GM19239 (cell line): Measurements from ENCODE around the gene GOLIM4.
"Not testable (repeated sequence)": the region's sequence is repeated elsewhere in the genome, so short reads cannot be mapped to it uniquely, and the experiment has no call there.

Source experiments
- DNase-seq: peaks from one replicate; pipeline ENCODE4 v3.0.0; 2011; ENCODE audit warnings: low spot score; ENCODE audit not compliant: insufficient read length
- FAIRE-seq: peaks from 2 replicates; lab custom pipeline; 2011; peaks lifted over from hg19 to GRCh38; lab: Jason Lieb, UNC

The GOLIM4 gene

DNA sequence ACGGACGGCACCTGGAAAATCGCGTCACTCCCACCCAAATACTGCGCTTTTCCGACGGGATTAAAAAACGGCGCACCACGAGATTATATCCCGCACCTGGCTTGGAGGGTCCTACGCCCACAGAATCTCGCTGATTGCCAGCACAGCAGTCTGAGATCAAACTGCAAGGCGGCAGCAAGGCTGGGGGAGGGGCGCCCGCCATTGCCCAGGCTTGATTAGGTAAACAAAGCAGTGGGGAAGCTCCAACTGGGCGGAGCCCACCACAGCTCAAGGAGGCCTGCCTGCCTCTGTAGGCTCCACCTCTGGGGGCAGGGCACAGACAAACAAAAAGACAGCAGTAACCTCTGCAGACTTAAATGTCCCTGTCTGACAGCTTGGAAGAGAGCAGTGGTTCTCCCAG is 84.4 kb downstream of the GOLIM4 start:
- not testable (repeated sequence) for FAIRE-seq, DNase-seq

DNA sequence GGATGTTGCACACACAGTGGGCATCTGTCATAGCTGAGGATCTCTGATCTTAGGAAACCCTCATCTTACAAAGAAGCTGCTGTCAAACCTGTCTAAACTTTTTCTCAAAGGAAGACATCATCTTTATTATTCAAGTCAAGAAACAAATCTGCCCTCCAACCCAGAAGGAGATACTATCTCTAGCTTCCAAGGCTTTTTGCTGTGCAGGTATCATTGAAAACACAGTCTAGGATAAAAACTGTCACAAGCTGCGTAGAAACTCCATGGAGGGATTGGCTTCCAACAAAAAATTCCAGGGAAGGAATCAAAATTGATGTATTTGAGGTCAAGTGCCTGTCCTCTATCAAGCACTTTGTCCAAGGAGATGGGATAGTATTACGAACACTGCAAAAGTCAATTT is 89.1 kb downstream of the GOLIM4 start:
- DNase-seq (no peak), FAIRE-seq (no peak)

DNA sequence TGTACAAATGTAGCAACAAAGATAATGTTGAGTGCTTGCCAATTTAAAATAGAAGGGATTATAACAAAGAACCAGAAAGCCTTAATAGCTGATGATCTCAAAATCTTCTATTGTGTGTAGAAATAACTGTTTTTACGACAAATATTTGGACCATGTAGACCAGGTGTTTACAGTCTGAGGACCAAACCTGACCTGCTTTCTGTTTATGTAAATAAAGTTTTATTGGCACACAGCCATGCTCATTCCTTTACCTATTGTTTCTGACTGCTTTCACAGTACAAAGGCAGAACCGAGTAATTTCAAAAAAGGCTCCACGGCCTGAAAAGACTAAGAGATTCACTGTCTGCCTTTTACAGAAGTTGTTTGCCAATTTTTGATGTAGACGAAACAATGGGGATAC is 91.8 kb downstream of the GOLIM4 start:
- DNase-seq = no peak
- FAIRE-seq = no peak

DNA sequence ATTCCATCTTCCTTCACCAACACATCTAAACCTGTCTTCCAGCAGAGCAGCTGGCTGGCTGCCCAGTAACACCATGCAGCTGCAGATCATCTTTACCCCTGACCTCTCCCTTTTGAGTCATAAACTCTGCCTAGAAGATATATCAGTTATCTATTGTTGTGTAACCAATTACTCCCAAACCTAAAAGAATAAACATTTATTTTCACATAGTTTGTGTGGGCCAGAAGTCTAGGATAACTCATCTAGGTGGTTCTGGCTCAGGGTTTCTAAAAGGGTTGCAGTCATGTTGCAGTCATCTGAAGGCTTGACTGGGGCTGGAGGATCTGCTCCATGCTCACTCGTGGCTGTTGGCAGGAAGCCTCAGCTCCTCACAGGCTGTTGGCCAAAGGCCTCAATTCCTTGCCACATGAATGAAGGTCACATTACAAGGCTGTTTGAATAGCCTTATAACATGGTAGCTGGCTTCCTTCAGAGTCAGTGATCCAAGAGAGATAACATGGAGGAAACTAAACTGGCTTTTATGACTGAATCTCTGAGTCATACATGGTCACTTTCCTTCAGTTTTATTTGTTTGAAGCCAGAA is 92.8 kb downstream of the GOLIM4 start:
- no peak for FAIRE-seq

DNA sequence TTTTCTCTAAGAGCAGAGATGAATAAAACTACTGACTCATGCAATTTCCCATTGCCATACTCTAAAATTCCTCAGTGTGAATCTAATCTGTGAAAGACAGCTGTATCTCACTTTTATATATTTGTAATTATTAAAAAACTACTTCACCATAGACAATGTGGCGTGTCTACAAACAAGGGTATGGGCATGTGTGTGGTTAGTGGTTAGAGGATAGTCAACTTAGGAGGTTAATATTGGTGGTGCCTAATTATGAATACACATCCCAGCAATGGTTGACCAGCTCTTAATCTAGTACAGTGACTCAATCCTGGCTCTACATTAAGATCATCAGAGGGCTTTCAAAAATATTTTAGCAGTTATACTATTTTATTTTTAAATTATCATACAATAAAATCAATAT is 94.5 kb downstream of the GOLIM4 start:
- DNase-seq (no peak), FAIRE-seq (no peak)

More for the DNA sequence above, 92.8 kb downstream of the GOLIM4 start:
- no peak for DNase-seq

DNA sequence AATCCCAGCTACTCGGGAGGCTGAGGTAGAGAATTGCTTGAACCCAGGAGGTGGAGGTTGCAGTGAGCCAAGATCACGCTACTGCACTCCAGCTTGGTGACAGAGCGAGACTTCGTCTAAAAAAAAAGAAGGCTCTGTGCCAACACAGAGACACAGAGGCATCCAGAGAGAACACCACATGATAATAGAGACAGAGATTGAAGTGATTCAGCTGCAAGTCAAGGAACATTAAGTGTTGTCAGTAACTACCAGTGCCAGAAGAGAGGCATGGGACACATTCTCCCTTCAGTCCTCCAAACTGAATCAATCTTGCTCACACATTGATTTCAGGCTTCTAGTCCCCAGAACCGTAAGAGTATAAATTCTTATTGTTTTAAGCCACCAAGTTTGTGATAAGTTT is 97.5 kb downstream of the GOLIM4 start:
- DNase-seq = no peak
- FAIRE-seq = no peak

DNA sequence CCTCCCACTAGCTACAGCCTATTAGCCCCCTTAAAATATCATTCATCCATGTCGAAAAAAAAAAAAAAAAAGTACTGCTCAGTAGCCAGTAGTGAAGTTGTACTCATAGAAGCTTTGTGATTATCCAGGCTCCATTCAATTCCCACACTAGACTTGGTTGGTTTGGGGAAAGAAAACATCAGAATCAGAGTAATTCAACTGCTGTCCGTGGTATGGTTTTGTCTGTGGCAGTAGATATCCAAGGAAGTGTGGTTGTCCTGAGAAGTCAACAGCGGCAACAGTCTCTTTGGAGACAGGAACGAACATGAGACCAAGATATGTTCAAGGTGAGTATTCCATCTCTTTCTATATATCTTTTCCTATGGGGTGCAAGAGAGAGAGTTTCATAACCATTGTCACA is 99.2 kb downstream of the GOLIM4 start:
- FAIRE-seq (no peak), DNase-seq (no peak)

DNA sequence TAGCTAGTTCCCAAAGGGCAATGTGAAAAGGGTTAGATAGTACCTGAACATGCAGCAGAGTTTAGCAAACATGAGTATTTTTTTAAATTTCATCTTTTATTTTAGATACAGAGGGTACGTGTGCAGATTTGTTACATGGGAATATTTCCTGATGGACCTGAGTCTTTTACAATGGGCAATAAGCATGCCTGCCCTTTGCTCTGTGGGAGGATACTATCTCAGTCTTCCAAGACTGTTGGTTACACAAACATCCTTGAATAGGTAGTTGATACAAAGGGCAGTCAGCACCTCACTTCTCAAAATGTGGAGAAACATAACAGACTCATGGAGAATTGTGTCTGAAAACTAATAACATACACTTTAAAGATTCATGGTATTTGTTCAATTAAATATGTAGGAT is 103.3 kb downstream of the GOLIM4 start:
- FAIRE-seq (no peak), DNase-seq (no peak)

DNA sequence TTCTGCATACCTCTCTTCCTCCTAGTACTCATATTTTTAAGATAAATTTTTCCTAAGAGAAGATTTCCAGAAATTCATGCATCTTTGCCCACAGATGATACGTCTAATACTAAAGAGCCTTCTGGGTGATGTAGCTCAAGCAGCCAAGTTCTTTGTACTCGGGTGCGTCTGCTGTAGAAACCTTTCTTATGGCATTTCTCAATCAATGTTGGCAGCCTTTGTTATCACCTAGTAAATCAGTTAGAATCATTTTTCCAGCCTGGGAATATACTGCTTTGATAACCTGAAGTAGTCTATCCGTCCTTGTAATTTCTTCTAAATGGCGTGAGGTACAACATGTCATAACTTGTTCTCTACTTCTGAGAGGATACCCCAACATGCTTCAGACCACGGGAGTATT is 104.5 kb downstream of the GOLIM4 start:
- DNase-seq (no peak), FAIRE-seq (no peak)

DNA sequence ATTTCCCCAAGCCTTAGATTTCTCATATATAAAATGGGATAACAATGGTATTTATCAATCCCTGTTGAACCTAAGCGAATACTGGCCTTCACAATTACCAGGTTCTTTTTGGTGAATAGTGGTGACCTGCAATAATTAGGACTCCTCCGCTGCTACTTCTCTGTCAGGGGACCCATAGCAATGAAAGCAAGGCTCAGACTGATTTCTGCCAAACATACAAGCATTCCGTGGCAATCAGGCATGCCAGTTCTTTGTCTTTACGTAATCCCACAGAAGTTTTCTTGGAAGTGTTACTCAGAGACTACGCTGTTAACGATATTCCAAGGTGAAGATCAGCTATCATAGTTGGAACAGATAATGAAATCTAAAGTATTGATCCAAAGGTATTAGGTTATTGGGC is 105.7 kb downstream of the GOLIM4 start:
- DNase-seq = no peak
- FAIRE-seq = no peak

DNA sequence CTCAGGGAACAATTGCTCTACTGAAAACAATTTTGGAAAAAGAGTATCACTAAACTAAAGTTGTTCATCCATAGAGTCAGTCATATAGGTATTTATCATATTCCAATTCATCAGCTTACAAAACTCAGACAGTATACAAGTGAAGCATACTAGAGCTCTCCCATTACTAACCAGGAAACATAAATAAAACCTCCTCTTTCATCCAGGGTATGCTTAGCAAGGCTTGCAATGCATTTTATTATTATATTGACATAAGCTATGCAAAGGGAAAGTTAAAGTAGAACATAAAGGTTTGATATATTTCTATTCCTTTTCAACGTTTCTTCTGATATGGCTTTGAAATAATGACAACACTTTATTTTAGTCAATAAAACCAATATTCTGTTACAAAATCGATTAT is 106.7 kb downstream of the GOLIM4 start:
- no peak for DNase-seq
- no peak for FAIRE-seq

DNA sequence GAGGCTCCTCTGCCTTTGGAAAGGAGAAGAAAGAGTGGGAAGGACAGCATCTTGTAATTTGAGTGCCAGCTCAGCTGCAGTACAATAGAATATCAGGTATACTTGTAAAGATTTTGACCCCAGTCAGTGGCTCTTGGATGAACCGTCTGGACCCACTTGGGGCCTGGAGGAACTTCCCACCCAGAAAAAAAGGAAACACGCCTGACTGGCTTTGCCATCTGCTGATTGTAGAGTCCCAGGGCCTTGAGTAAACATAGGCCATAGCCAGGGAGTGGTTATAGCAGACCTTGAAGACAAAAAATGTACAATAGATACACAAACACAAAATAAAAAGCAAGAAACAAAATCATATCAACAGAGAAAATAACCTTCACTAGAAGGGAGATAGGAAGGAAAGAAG is 112.1 kb downstream of the GOLIM4 start:
- FAIRE-seq (no peak), DNase-seq (no peak)

DNA sequence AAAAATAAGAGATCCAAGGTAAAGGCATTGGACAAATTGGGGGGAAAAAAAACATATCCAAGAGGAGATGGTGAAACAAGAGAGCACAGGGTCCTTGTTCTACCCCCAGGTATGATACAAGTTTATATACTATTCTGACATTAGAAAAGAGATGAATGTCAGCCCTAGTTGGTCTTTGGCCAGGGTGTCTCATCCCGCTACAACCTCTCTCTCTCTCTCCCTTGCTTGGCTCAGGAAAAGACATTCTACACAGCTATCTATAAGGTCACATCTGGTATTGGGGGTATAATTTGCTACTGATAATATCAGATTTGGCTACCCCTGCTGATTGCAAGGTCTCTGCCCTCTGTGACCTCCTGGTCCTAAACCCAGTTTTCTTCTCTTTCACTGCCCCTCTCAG is 117.2 kb downstream of the GOLIM4 start:
- no peak for DNase-seq
- FAIRE-seq = no peak

DNA sequence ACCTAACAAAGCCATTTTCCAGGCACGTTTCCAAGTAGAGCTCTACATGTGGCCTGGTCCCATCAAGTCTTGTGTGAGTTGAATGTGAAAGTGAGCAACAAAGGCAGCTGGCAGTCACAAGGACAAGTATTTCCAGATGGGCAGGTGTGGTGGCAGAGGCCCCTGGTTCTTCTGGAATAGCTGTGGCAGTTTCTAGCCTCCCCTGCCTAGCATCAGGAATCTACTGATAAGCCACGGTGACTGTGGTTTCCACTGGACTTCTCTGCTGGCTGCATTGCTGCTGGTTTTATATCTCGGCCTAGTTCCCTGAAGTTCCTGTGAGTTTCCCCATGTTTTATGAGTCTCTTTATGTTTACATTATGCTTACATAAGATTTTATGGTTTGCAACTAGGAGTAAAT is 117.7 kb downstream of the GOLIM4 start:
- no peak for FAIRE-seq

DNA sequence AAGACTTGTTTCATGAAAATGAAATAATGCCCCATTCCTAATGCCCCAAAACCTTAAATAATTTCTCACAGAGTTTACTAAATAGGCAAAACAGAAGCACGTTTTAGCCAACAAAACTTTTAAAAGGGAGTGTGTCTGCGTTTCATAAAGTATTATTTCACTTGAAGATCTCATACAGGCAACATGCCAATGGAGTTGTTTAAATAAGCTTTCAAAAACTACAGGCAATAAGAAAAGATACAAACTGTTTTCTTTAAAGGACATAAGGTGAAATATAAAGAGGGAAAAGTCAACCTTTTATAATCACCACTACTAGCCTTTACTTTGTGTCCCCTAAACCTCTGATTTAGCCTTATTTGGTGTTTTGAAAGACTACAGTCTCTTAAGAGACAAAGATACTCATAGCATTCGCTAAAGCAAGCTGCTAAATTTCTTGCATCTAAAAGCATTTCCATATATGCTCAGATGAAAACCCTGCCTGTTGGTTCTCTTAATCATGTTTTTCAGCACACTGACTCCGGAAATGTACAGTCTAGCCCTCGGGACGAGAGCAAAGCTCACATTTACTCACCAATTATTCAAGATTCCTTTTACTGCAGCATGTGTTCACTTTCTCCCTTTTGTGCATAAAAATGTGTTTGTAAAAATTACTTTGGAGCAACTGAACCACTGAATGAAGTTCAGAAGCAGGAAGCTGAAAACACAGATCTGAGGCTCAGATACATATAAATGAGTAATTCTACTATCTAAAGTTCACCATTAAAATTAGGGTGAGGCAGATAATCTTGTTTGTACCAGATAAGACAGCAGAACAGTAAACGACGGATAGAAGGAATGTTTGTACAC is 119.0 kb downstream of the GOLIM4 start:
- DNase-seq = no peak
- no peak for FAIRE-seq

More for the DNA sequence above, 117.7 kb downstream of the GOLIM4 start:
- no peak for DNase-seq

DNA sequence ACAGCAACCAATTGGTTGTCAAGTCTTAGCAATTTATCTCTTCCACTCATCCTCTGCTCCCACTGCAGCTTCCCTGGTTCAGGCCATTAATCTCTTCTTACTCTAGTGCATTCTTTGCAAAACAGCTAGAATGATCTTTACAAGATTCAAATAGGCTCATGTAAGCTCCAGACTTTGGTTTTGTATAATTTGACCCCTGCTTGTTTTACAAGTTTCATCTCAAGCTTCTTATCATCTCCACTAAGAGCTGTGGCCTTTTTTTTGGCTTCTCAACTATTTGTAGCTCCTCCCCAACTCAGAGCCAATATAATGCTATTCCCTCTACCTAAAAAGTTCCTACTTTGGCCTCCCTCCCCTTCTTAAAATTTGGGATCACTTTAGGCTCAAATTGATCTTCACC is 121.8 kb downstream of the GOLIM4 start:
- FAIRE-seq (no peak), DNase-seq (no peak)

DNA sequence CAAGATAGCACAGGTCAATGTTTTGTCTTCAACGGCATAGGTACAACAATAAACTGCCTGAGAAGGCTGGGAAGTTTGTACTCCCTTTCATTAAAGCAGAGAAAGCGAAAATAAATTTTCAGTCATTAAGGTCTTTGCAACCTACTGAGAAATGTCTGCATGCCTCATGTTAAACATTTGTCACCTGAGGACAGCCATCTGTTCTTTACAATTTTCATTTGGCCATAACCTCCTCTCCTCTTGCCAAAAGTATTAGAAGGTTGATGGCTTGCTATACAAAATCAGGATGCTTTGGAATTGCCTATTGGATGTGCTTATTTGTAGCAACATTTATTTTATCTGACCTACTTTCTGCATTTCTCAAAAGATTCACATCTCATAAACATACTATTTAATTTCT is 122.7 kb downstream of the GOLIM4 start:
- FAIRE-seq (no peak), DNase-seq (no peak)

DNA sequence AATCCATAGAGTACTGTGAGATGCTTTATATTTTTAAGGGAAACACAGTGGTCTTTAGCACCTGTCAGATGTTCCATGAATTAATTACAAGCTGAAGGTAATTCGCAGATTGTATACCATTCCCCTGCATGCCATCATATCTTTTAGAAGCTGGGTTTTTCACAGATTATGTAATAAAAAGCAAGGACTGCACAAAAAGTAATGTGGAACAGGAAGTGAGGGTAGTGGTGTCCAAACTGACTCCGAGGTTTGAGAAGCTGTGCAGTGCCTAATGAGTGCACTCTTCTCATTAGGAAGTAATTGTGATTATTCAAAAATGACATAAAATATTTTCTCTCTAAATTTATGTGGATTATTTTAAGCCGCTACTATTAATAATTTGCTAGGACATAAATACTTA is 123.2 kb downstream of the GOLIM4 start:
- DNase-seq (no peak), FAIRE-seq (no peak)

DNA sequence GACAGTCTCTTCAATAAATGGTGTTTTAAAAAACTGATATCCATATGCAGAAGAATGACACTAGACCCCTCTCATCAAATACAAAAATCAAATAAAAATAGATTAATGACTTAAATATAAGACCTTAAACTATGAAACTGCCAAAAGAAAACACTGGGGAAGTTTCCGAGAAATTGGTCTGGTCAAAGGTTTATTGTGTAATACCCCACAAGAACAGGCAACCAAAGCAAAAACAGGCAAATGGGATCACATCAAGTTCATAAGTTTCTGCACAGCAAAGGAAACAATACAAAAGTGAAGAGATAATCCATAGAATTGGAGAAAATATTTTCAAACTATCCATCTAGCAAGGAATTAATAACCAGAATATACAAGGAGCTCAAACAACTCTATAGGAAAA is 126.2 kb downstream of the GOLIM4 start:
- DNase-seq (no peak), FAIRE-seq (no peak)

DNA sequence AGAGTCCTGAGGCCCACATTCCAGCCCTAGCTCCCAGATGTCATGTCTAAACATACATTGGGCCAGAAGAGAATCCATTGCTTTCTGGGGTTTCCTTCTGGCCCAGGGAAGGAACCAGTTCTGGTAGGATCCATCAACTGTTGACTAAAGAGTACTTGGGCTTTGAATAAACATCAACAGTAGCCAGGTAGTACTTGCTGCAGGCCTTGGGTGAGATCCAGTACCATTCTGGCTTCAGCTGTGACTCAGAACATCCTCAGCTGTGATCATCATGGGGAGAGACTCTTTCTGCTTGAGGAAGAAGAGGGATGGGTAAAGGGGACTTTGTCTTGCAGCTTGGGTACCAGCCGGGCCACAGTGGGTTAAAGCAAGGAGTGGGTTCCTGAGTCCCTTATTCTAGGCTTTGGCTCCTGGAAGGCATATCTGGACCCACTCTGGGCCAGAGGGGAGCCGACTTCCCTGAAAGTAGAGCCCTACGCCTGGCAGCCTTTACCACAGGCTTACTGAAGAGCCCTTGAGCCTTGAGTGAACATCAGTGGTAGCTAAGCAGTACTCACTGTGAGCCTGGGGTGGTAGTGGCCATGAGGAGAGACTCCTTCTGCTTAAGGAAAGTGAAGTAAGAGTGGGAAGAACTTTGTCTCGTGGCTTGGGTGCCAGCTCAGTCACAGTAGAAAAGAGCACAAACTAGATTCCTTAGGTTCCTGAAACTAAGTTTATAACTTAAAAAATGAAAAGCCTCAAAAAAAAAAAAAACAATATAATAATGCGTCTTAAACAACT is 128.3 kb downstream of the GOLIM4 start:
- no peak for FAIRE-seq
- no peak for DNase-seq
